Spleen (tissue), 11 donors: ENCODE measurements around the gene PAX3. TPM values are rescaled to one million over a fixed set of nuclear protein-coding genes. Genes with fewer than 3 reads are reported as not detected.

Source experiments
- DNase-seq: peaks from one replicate; pipeline ENCODE4 v3.0.0-alpha.2; 2020
- H3K27ac ChIP-seq, 8 donors: fragments of 200-600 bp; sonication (generic) in 7 of 8; 1 replicate in 4 of 8; 2 replicates in 4 of 8; pipeline versions ENCODE4 v1.5.0 to v1.8.0; 2016 to 2021; ENCODE audit warnings: inconsistent platforms in 4 of 8, mild to moderate bottlenecking in 4 of 8, moderate library complexity in 1 of 8
- H3K27me3 ChIP-seq, 7 donors: fragments of 200-600 bp; sonication (generic) in 6 of 7; replicated peaks in 1 of 7; 1 replicate in 4 of 7; 2 replicates in 3 of 7; pipeline versions ENCODE4 v1.5.0 to v1.8.0; 2016 to 2021; ENCODE audit warnings: inconsistent platforms in 3 of 7, mild to moderate bottlenecking in 1 of 7
- H3K36me3 ChIP-seq, 6 donors: fragments of 200-600 bp; sonication (generic) in 5 of 6; 1 replicate in 4 of 6; 2 replicates in 2 of 6; pipeline versions ENCODE4 v1.5.0 to v1.8.0; 2016 to 2021; ENCODE audit warnings: inconsistent platforms in 2 of 6
- H3K4me1 ChIP-seq, 6 donors: fragments of 200-600 bp; sonication (generic) in 5 of 6; 1 replicate in 3 of 6; 2 replicates in 3 of 6; pipeline versions ENCODE4 v1.5.0 to v1.8.0; 2016 to 2021; ENCODE audit warnings: inconsistent platforms in 3 of 6
- H3K4me3 ChIP-seq, 8 donors: fragments of 200-600 bp; sonication (generic) in 7 of 8; 1 replicate in 4 of 8; 2 replicates in 4 of 8; pipeline versions ENCODE4 v1.5.0 to v1.8.0; 2016 to 2021; ENCODE audit warnings: inconsistent platforms in 4 of 8, mild to moderate bottlenecking in 4 of 8, moderate library complexity in 2 of 8
- H3K9me3 ChIP-seq, 8 donors: fragments of 200-600 bp; sonication (generic) in 7 of 8; 1 replicate in 4 of 8; 2 replicates in 4 of 8; pipeline versions ENCODE4 v1.5.0 to v1.8.0; 2016 to 2021; ENCODE audit warnings: inconsistent platforms in 4 of 8
- CTCF ChIP-seq, 11 experiments: fragments of 200-600 bp in 7 of 11; fragments of 450-650 bp in 4 of 11; sonication (generic) in 4 of 11; IDR thresholded peaks in 8 of 11; conservative IDR thresholded peaks in 3 of 11; 1 replicate in 7 of 11; 2 replicates in 4 of 11; pipeline versions ENCODE4 v1.4.0 to v1.8.0; 2016 to 2021; ENCODE audit warnings: antibody characterized with exemption in 11 of 11, inconsistent platforms in 4 of 11, mild to moderate bottlenecking in 1 of 11
- POLR2A ChIP-seq, 3 donors: fragments of 450-650 bp; IDR thresholded peaks; one replicate each; pipeline ENCODE4 v1.5.1; 2017; ENCODE audit warnings: antibody characterized with exemption in 3 of 3, mild to moderate bottlenecking in 1 of 3
- POLR2AphosphoS5 ChIP-seq, 3 donors: sonication (generic); formaldehyde crosslinking; IDR thresholded peaks; one replicate each; pipeline ENCODE4 v1.5.1; 2017; ENCODE audit warnings: antibody characterized with exemption in 3 of 3
- WGBS, 5 donors: extraction: QIAGEN DNeasy Blood & Tissue Kit in 3 of 5; methylation state at CpG; one replicate each; pipeline versions ENCODE4 v1.1.5 to v1.1.7; 2013 to 2018; 5-methylcytosine and 5-hydroxymethylcytosine counted together
- intact Hi-C: fragments of 100-400 bp; cut with DNase I; formaldehyde crosslinking; loops from one replicate; pipeline ENCODE4 v1.15.0; 2023; ENCODE audit warnings: low total_unique reads
- polyA plus RNA-seq, 3 donors: library from polyadenylated mRNA; stranded (reverse); fragments of 200-250 nt; gene quantifications; one replicate each; pipeline ENCODE4 v1.2.1, GENCODE V29; 2013
- total RNA-seq, 7 donors: library from RNA; depleted of rRNA in 3 of 7; stranded (reverse); fragments of >200 nt in 3 of 7; fragmentation: NEBNext Ultra II Directional in 4 of 7; extraction: Animal tissue kit (Norgen Biotek cat#: 25700) in 4 of 7; gene quantifications; one replicate each; pipeline versions ENCODE4 v1.1.0 to v1.2.1, GENCODE V29; 2016 to 2021
- donor health status: healthy with polysubstance abuse.
- donor health status: DM: no; HTN: no; CAD: no; lungs with moderate emphysema.
- donor health status: DM: no; HTN: no; CAD: no.
- donor health status: Bipolar disorder and iron deficiency.
- donor health status: healthy.
- donor health status: DM: no; HTN: no; CAD: no.
- donor health status: DM: yes; HTN: yes; CAD: no.

PAX3 gene
- total and polyA plus RNA-seq, 10 donors, result 0.26 TPM; not detected in 9

- DNase-seq, result no peak
- Histone ChIP-seq H3K27ac (no peak overlapping the region), H3K4me1 (no peaks in the 10 kb centered on the region), H3K4me3 (no peak overlapping the region), H3K27me3 (peaks cover 0 to 36% (median 9%) of the 10 kb centered on the region in 7 donors), H3K9me3 (no peaks in the 10 kb centered on the region), H3K36me3 (no peaks in the 10 kb centered on the region)
- intact Hi-C loops, result no loop called here
- TF ChIP-seq POLR2AphosphoS5 (IDR thresholded peaks at IDR 0.05) (no peak), POLR2A (IDR thresholded peaks at IDR 0.05) (no peak), CTCF (IDR thresholded peaks at IDR 0.05 in 8 of 11, conservative IDR thresholded peaks at IDR 0.05 in 3 of 11) (no peak)
- 48 to 53% (median 52%) methylated on average over 9 of the region's 9 CpGs for WGBS, 5 donors
These were observed 29.7 kb downstream of the PAX3 start for GRCh38 chr2:222269132-222269531.

GRCh38 chr2:222268311-222268990, 30.3 kb downstream of the PAX3 start:
- no peak for TF ChIP-seq POLR2AphosphoS5 (IDR thresholded peaks at IDR 0.05)
- no peak for TF ChIP-seq CTCF (IDR thresholded peaks at IDR 0.05 in 8 of 11, conservative IDR thresholded peaks at IDR 0.05 in 3 of 11)
- no peak for TF ChIP-seq POLR2A (IDR thresholded peaks at IDR 0.05)
- no peak for DNase-seq
- Histone ChIP-seq H3K9me3 (peaks cover 0 to 6% (median 0%) of the 10 kb centered on the region in 8 donors), H3K27me3 (peaks cover 0 to 31% (median 9%) of the 10 kb centered on the region in 7 donors), H3K4me3 (no peak overlapping the region), H3K36me3 (no peaks in the 10 kb centered on the region), H3K4me1 (no peaks in the 10 kb centered on the region), H3K27ac (no peak overlapping the region)
- 38 to 46% (median 41%) methylated on average over 16 of the region's 16 CpGs for WGBS, 5 donors
- intact Hi-C loops, result no loop called here

- no peak for DNase-seq
- TF ChIP-seq POLR2AphosphoS5 (IDR thresholded peaks at IDR 0.05), result no peak
- TF ChIP-seq POLR2A (IDR thresholded peaks at IDR 0.05), result no peak
- 60 to 87% (median 68%) methylated on average over 4 of the region's 4 CpGs for WGBS, 5 donors
- no peak overlapping the region for H3K27ac ChIP-seq
- no peak overlapping the region for H3K4me3 ChIP-seq
- peaks cover 0 to 37% (median 0%) of the 10 kb centered on the region in 7 donors for H3K27me3 ChIP-seq
- intact Hi-C loops, result no loop called here
- peaks cover 0 to 6% (median 0%) of the 10 kb centered on the region in 8 donors for H3K9me3 ChIP-seq
- no peaks in the 10 kb centered on the region for H3K4me1 ChIP-seq
- no peaks in the 10 kb centered on the region for H3K36me3 ChIP-seq
These were observed 33.9 kb downstream of the PAX3 start for GRCh38 chr2:222264791-222265320.

- no peak for DNase-seq
- peaks cover 0 to 34% (median 0%) of the 10 kb centered on the region in 7 donors for H3K27me3 ChIP-seq
- peaks cover 0 to 6% (median 0%) of the 10 kb centered on the region in 8 donors for H3K9me3 ChIP-seq
- H3K4me1 ChIP-seq, result no peaks in the 10 kb centered on the region
- no peak overlapping the region for H3K27ac ChIP-seq
- H3K4me3 ChIP-seq, result no peak overlapping the region
- no peaks in the 10 kb centered on the region for H3K36me3 ChIP-seq
- intact Hi-C loops, result no loop called here
- TF ChIP-seq POLR2AphosphoS5 (IDR thresholded peaks at IDR 0.05) (no peak), POLR2A (IDR thresholded peaks at IDR 0.05) (no peak), CTCF (IDR thresholded peaks at IDR 0.05 in 8 of 11, conservative IDR thresholded peaks at IDR 0.05 in 3 of 11) (no peak)
- 62 to 81% (median 70%) methylated on average over 2 of the region's 2 CpGs for WGBS, 5 donors
These were observed 37.3 kb downstream of the PAX3 start for GRCh38 chr2:222261504-222261903.
